HG03196 (cell line): ENCODE measurements around the gene DIPK2B.

Experiments
- ATAC-seq: cut with Tn5 transposase; IDR thresholded peaks from one replicate; pipeline ENCODE4 v1.9.1; 2021; ENCODE audit not compliant: unreplicated experiment

Gene DIPK2B, protein sequence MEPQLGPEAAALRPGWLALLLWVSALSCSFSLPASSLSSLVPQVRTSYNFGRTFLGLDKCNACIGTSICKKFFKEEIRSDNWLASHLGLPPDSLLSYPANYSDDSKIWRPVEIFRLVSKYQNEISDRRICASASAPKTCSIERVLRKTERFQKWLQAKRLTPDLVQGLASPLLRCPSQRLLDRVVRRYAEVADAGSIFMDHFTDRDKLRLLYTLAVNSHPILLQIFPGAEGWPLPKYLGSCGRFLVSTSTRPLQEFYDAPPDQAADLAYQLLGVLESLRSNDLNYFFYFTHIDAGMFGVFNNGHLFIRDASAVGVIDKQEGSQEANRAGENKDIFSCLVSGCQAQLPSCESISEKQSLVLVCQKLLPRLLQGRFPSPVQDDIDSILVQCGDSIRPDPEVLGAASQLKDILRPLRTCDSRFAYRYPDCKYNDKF

DNA sequence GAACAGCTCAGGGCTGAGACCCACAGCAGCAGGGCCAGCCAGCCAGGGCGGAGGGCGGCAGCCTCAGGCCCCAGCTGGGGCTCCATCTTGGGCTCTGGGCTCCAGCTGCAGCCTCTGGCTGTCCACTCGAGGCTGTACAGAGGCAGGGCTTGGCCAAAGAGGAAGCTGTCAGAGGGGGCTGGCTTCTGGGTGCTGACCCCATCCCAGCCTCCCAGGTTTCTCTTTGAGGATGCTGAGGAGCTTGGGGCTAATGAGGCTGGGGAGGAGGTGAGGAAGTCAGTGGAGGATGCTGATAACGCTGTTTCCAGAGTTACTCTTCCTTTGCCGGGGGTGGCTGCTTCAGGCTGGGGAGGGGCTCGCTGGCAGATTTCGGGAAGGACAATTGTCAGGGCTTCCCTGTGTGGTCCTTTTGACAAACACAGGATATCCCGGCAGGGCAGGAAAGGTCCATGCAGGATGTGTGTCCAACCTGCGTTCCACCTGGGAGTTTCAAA is at the start of gene DIPK2B:
DIPK2B (minus strand) TSS at position 136 of the 494 bp plus-strand sequence; CDS start at position 86, 50 bp downstream.
- no peak for ATAC-seq

- ATAC-seq = no peak
Observed at GRCh38 chrX:45240301-45240700, 39.6 kb upstream of the DIPK2B start.

GRCh38 chrX:45238489-45238888 is 37.8 kb upstream of the DIPK2B start:
- no peak for ATAC-seq

- ATAC-seq = no peak
Observed at GRCh38 chrX:45233531-45233930, 32.9 kb upstream of the DIPK2B start.

- ATAC-seq = no peak
Observed at GRCh38 chrX:45232139-45232538, 31.5 kb upstream of the DIPK2B start.

DNA sequence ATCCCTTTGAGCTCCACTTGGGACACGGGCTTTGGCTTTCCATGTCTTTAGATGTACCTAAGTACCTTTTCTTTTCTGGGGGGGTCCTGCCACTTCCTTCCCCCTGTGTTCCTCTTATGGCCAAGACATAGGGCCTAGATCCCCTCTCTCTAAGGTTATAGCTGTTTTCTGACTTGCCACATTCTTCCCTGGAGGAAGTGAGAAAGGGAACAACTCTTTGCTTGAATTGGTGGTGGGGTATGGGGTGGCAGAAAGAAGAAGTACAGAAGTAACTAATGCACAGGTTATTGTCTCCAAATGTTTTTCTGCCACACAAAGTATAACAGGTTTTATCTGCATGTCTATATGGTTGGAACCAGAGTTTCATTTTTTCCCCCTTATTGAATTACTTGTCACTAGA is 29.7 kb upstream of the DIPK2B start:
- no peak for ATAC-seq

GRCh38 chrX:45229348-45229747 is 28.7 kb upstream of the DIPK2B start:
- ATAC-seq = no peak

- no peak for ATAC-seq
Observed at GRCh38 chrX:45228126-45228525, 27.4 kb upstream of the DIPK2B start.

- no peak for ATAC-seq
Observed at GRCh38 chrX:45208121-45208856, 7.6 kb upstream of the DIPK2B start.

GRCh38 chrX:45202171-45202570 is 1.5 kb upstream of the DIPK2B start:
- no peak for ATAC-seq

DNA sequence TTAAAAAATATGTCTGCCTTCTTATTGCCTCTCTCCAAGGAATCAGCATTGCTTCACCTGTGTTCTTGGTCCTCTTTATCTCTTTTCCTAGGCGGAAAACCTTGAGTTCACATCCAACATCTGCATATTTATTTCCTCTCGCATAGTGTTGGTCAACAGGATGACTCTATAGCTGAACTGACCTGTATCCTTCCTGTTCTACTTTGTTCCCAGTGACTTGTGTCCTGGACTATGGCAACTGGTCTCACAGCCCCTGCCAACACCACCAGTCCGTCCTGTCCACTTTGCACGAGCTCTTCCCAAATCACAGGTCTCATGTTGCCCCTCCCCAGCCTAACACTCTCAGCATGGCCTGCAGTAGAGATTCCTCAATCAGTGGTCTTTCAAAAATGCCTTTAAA is 2.0 kb downstream of the DIPK2B start:
- no peak for ATAC-seq

DNA sequence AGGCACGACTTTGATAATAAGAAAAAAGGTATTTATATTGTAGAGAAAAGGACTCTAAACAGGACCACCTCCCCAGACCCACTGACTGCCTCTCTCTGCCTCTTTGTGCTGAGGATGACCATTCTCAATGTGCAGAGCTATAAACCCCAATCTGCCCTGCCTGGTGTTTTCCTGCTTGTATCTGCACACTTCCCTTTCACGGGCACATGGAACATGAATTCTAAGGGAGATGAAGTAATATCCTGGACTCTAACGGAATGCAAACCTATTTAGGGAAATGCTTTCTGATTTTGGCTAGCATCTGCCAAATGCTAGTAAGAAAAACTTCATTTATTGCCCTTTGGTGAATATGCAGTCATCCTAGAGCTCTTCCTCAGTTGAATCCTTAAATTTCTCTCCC is 2.4 kb downstream of the DIPK2B start:
- ATAC-seq = no peak

GRCh38 chrX:45196701-45197100 is 4.0 kb downstream of the DIPK2B start:
- no peak for ATAC-seq

- ATAC-seq = no peak
Observed at GRCh38 chrX:45191820-45192409, 8.8 kb downstream of the DIPK2B start.

- no peak for ATAC-seq
Observed at GRCh38 chrX:45191383-45191782, 9.3 kb downstream of the DIPK2B start.

DNA sequence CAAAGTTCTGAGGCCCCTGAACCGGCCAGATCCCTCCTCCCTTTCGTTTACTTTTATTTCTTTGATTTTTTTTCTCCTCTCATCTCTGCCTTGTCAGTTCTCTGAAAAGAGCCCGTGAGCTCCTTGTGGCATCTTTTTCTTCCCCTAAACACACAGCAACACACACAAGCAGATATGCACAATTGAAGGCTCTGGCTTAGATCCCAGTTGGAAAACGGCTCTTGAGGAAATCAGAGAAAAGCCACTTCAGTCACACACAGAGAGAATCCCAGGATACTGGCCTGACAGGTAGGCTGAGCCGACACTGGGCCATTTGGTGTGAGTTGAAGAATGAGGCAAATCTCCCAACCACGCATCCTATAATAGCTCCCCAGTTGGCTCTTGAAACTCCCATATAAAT is 12.9 kb downstream of the DIPK2B start:
- no peak for ATAC-seq

GRCh38 chrX:45186643-45187026 is 14.0 kb downstream of the DIPK2B start:
- ATAC-seq = no peak

DNA sequence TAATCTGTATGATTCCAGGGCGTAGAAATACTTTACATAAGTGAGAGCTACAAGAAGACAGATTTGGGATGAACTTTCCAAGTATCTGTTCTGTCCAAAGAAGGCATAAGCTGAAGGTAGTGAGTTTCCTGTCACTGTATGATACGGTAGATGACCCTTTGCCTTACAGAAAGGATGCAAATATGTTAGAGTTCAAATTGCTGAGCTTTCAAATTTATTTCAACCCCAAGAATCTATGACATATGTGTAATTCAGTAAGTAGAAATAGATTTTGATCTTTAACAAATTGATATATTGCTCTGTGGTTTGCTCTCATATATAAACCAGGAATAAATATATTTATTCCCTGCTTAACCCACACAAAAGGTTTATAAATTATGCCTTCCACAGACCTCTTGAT is 16.5 kb downstream of the DIPK2B start:
- no peak for ATAC-seq

DNA sequence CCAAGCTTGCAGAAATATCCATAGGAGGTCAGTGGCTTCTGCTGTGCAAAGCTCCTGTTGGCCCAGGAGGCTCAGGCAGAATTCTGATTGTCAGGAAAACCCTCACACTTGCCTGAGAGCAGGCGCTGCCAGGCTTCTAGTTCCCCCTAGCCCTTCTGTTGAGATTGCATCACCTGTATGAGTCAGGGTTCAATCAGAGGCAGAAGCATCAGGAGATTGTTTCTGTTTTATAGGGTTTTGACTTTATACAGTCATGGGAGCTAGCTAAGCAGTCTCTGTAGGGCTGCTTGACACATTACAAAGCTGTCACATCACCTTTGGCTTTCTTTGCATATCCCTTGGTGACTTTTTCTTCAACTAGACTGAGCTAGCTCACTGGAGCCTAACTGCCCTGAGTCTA is 27.8 kb downstream of the DIPK2B start:
- ATAC-seq = no peak

GRCh38 chrX:45166781-45167180 is 33.9 kb downstream of the DIPK2B start:
- no peak for ATAC-seq

- no peak for ATAC-seq
Observed at GRCh38 chrX:45165726-45166125, 35.0 kb downstream of the DIPK2B start.

DNA sequence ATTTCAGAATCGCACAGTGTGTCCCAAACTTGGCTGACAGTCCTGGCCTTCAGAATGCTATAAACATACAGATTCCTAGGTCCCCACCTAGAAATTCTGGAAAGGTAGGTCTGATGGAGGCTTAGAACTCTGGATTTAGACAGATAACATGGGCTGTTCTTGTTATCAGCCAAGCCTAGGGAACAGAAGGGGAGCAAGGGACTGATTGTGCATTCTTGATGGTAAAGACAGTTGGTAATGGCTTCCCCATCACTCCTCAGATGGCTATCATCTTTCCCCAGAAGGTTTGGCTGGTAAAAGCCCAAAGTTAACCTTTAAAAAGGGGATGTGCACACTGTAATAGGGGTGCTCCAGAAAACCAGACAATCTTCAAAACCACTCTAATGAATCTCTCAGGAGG is 35.7 kb downstream of the DIPK2B start:
- ATAC-seq = no peak
